Activated CD4-positive, alpha-beta T cell treated with anti-CD3 and anti-CD28 coated beads, Interleukin-2, amount 50 U/mL, for 4 hours (primary cell): ENCODE data around the gene BLM.

ENCODE experiments used
- DNase-seq, 2 experiments: peaks; one replicate each; pipeline ENCODE4 v3.0.0-alpha.2; 2020

BLM gene

DNA sequence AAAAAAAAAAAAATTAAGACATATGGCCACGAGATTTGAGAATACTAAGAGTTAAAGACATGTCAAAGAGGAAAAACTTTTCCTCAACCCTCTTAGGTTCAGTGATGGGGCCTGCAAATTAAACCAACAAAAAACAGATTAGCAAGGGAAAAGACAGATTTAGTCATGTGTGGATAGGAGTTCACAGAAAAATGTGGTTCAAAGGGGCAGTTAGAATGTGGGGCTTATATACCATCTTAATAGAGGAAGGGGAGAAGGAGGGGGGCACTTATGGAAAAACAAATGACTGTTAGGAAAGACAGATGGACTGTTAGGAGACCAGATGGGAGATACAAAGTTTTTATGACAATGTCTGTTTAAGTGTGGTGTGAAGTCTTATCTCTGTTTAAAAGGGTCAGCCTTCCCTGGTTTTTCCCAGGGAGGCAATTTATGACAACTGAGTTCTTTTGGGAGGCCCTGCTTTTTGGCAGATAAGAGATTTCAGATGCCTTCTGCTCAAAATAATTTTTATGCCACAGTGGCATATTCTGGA is 82.6 kb downstream of the BLM start:
- no peak for DNase-seq

DNA sequence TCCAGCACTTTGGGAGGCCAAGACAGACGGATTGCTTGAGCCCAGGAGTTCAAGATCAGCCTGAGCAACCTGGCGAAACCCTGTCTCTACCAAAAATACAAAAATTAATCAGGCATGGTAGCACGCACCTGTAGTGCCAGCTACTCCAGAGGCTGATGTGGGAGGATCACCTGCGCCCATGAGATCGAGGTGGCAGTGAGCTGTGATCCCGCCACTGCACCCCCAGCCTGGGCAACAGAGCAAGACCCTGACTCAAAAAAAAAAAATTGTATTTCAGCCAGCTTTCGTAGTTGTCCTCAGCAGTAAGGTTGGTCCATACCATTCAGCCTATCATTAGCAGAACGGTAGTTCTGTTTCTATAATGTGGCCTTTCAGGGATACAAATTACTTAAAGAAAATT is 84.7 kb downstream of the BLM start:
- DNase-seq: no peak

DNA sequence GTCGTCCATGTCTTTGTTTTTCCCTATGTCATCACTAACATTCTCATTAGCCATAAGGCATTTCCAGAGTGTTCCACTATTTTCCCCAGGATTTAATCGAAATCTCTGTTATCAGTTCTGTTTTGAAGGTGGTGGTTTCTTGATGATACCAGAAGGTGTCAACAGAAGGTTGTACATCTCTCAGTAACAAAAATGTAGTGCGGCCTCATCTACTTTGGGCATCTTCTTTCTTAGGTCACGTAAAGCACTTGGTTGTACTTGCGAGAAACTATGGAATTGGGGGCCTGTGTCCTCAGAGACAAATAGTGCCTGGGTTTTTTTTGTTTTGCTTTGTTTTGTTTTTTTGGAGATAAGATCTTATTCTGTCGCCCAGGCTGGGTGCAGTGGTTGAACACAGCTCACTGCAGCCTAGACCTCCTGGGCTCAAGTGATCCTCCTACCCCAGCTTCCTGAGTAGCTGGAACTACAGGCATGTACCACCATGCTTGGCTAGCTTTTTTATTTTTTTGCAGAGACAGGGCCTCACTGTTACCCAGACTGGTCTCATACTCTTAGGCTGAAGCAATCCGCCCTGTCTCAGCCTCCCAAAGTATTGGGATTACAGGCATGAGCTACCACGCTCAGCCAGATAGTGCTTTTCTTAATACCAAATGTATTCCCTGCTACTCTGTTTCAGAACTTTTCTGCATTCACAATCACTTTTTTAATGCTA is 90.1 kb downstream of the BLM start:
- DNase-seq: no peak

DNA sequence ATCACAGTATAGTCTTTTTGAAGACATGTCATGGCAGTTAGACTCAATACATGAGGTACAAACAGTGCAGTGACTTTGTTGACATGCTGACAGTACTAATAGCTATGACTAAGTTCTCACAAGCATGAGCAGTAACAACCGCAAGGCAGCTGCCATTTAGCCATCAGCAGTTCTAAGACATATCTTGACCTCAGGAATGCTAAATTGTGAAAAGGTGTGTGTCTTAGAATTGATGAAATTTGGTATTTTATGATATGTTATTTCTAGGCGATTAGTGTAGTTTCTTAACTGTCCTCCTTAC is 90.6 kb downstream of the BLM start:
- no peak for DNase-seq

DNA sequence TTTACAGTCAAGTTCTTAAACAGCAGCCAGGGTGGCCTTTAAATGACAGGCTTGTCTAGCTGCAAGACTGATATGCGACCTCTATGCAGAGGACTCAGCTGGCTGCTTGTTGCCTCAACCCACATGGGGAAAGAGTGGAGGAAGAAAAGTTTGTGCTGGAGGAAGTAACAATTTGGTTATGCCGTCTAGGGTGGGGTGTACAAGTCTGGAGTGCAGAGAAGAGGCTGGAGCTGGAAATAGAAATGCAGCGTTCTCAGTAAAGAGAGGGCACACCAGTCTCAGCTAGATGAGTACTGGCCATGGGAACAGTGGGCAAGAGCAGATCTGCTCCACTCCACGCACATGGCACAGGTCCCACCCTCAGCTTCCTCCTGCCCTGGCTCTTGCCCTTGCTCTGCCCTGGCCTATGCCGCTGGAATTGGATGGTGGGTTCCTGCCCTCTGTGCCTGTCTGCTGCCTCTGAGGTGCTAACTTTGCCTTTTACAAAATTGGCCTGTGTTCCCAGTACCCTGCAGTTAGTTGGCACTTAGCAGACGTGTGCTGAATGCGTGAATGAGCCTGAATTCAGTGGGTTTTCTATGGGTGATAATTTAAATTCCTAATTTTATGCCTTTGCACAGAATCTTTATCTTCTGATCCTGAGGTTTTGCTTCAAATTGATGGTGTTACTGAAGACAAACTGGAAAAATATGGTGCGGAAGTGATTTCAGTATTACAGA is 91.5 kb downstream of the BLM start:
- no peak for DNase-seq

DNA sequence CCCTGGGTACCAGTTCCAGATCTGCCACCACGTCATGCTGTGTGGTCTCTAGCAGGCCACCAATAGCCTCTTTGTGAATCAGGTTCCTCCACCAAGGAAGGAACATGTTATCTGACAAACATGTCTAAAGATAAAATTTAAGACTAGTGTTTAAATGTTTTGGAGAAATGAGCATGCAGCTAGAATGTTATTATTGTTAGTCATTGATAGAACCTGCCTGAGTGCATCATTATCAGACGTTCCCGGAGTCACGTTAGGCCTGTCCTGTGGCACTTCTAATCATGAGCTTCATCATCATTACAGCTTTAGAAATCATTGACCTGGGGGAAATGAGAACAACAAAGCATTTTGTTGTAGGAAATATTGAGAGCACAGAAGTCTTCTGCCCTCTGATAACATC is 92.4 kb downstream of the BLM start:
- no peak for DNase-seq

DNA sequence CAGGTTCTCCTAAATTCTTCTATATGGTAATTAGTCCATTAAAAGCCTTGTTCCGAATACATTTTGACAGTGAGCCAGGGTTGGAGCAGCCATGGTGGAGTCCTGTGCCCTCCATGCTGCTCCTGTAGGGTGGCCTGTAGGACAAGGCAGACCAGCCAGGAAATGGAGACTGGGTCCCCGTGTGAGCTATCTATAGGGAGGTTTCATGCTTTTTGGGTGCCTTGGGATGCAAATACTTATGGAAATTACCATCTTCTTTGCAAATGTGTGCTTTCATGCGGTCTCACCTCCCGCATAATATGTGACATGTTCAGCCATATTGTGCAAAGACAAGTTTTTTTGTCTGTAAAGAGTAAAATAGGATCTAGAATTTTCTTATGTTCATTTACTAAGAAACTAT is 93.2 kb downstream of the BLM start:
- no peak for DNase-seq

DNA sequence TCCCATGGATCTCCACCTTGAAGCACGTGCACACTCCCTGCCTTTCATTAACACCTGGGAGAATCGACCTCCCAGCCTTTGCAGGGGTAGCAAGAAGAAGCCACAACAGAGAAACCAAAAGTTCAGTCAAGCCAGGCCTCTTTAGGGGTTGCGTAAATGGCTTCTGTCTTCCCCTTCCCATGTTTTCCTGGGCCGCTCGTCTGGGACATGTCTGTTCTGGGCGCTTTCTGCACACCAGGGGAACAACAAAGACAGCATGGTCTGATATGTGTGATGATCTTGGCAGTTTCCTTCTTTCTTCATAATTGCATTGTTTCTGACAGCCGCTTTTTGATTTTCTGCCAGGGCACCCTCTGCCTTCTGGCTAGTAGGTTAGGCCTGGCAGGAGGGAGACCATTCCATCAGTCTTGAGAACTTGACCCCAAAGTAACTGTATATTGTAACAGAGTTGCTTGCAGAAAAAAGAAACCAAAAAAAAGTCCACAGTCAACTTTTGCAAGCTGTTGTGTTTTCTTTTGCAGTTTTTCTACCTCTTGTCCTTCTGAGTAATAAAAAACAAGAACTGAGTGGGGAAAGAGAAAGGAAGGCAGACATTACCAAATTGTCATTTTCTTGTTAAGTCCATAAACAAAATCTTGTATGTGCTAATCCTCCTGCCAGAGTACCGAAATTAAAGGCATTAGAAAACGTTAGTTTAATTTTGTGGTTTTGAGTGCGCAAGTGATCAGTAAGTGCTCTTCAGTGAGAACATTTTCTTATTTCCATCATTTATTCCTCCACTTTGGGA is 95.2 kb downstream of the BLM start:
- no peak for DNase-seq

DNA sequence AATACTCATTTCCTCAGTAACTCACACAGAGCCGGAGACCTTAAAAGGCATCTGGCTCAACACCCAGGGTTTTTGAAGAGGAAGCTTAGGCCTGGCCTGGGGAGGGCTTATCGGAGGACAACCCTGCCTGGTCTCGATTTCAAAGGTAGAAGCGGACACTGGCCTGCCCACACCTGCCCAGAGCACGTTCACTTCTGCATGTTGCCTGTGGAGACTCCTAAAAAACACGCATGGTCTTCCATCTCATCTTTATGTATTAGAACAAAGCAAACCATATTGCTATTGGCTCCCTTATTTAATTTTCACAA is 95.8 kb downstream of the BLM start:
- DNase-seq: no peak

DNA sequence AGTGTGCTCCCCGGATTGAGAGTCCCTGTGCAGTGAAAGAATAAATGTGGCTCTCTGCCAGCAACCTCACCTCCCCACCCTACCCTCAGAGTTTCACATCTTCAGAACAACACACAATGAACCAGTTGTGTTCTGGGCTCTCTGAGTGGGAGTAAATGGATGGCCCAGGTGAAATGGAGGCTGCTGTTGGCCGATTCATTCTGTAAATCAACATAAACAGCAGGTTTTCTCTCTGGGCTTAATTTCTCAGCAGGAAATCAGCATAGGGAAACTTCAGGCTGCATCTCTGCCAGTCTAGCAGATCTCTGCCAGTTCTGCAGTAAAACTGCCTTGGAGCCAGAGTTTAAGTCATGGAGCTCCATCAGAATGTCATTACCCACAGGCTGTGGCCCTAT is 96.6 kb downstream of the BLM start:
- no peak for DNase-seq

DNA sequence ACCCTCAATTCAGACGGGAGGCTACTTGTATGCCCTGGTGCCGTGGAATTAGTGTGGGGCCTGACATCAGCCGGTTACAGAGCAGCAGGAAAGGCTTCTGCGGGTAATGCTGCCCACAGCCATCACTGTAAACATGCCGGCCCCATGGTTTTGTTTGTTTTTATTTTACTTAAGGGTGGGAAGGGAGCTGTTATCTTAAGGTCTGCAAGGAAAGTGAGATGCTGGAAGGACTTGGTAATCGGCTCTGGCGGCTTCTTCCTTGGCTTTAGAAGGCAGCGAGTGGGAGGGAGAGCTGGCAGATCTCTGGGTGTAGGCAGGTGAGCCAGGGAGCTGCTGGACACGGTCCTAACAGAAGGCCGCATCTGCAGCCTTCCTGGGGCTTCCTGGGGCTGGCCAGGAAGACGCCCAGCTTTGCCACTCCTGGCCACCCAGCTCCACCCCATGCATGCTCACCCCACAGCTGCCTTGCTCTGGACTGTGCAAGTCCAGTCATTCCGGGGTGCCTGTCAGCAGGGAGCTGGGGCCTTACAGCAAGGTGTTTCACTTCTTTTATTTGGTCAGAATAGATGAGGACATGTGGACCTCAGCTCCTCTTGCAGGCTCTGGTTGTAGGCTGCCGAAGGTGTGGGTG is 97.2 kb downstream of the BLM start:
- DNase-seq: no peak

DNA sequence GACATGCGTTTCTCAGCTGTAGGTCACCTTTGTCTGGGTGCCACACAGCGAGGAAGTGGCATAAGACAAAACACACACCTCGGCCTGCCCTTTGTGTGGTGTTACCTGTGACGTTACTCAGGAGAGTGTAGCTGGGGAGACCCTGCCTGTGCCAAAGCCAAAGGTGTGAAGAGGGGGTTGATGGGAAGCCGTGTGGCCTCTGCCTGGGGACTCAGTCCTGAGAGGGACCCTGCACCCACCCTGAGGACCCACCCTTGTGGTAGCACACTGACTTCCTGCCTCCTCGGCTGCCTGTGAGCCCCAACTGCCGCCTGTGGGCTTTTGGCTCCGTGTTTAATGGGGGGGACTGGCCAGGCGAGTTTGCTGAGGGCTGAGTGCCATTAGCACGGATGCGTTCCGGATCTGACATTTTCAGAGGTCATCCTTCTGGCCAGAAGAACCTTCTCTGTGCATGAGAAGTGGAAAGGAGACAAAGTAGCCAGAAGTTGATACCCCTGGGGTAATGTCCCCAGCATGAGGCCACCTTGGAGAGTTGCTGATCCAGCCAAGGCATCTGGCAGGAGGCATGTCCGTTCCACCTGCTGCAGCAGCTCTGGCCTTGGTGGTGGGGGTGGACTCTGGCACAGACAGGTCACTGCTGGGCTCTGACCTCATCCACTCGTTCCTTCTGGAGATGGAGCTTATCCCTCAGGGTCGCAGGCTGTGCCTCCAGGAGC is 99.4 kb downstream of the BLM start:
- no peak for DNase-seq

DNA sequence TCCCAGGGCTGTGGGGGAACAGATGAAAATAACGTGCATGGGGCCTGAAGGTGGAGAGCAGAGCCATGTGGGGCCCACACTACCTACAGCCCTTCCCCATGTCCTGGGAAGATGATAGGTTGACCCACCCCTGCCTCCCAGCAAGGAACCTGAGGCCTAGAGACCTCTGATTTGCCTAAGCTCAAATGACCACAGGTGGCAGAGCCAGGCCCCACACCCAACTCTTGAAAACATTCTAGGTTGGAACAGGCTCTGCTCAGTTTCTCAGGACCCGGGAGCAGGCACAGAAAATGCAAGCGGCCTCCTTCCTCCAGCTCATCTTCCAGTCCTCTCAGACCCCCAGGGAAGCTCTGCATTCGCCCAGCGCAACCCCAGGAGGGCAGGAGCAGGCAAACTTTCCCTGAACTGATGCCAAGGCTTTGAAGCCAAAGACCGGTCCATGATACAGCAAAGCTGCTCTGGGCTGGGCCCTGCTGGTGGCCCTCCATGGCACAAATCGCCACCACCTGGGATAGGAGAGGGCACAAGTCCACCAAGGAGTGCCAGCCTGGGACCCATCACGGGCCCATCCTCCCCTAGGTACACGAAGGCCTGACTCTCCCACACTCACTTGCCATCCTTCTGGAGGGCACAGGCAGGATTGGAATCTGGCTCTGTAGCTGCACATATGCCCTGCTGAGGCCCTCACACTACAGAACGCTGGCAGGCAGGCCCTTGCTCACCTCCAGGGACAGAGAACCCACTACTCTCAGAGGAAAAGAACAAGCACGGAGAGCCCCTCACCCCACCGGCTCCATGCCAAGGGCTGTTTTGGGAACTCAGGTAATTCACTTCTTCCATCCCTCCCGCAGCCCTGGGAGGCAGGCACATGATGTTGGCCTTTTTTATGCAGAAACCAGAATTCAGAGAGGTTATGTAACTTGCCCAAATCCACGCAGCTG is 100.2 kb downstream of the BLM start:
- no peak for DNase-seq

DNA sequence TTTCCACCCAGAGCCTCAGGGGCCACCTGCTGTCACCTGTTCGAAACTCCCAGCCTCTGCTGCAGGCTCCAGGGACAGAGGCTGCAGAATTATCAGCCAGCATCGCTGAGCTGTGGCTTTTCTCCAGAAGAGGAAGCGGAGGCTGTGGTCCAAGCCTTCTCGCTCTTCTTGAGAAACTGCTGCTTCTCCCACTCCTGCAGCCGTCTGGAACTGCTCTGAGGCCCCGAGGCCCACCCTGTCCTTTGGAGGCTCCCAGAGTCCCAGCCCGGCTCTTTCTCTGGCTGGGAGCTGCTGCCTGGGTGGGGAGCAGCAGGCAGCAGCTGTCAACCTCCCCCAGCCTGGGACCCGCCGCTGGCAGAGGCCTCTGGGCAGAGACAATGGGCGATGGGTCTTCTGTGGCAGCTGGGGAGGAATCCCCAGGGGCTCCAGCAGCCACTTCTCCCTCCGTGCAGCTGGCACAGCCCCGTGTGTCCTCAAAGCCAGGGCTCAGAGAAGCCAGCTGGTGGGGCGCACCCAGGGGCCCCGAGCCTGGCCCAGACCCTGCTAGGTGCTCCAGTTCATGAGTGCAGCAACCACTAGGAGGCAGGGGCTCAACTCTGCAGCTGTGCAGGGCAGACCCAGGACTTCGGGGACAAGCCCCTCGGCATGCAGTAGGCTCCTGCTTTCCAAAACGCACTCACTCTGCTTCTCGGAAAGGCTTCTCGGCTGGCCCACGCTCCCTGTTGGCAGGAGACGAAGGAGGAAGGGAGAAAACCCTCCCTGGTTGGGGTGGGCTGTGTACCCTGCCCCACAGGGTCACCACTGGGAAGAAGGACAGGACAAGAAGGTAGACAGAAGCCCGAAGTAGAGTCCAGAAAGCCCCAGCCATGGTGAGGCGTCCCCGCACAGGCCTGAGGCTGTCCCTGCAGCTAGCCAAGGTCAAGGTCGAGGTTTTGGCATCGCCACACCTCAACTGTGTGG is 101.4 kb downstream of the BLM start:
- DNase-seq: no peak

DNA sequence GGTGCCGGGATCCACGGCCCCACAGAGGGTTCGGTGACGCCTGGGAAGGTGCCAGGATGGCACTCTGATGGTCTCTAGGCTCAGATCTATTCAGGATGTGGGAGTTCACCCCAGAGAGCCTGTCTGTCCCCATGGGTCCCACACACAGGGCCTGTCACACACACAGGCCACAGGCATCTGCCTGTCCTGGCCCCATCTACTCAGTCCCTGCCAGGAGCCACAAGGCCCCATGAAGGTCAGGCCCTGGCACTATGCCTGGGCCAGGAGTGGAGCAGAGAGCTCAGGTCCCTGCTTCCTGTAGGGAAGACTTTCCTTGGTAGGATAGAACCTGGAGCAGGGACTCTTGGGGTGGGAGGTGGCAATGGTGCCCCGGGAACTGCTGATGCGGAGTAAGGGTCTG is 102.2 kb downstream of the BLM start:
- DNase-seq: no peak

DNA sequence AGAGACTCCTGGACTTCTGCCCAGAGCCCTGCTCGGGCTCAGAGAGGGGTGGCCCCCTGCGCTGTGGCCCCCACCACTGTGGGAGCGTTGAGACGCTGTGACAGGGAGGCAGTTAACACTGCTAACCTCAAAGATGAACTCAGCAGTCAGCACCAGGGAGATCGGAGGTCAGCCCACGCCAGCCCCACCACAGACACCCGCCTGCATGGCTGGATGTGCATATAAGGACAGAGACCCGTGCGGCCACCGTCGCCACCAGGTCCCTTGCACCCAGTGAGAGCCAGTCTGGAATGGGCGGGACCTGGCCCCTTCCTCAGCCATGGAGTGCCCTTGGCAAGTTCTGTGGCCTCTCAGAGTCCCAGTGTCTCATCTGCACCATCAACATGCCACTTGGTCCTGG is 102.7 kb downstream of the BLM start:
- no peak for DNase-seq

DNA sequence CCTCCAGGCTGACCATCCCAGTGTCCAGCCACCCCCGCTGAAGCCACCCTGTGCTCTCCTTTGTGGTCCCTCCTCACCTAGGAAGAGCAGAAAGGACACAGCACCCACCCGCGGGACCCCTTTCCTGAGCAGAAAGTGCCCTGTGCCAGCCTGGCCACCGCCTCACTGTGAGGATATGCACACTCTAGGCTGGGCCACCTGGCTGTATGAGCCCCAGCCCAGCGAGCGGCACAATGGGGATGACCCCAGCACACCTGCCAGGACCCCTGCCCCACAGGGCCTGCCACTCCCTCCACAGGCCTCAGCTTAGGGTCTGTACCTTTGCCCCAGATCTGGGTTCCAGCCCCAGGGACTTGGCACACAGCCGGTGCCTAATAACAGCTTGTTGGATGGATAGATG is 103.3 kb downstream of the BLM start:
- no peak for DNase-seq

DNA sequence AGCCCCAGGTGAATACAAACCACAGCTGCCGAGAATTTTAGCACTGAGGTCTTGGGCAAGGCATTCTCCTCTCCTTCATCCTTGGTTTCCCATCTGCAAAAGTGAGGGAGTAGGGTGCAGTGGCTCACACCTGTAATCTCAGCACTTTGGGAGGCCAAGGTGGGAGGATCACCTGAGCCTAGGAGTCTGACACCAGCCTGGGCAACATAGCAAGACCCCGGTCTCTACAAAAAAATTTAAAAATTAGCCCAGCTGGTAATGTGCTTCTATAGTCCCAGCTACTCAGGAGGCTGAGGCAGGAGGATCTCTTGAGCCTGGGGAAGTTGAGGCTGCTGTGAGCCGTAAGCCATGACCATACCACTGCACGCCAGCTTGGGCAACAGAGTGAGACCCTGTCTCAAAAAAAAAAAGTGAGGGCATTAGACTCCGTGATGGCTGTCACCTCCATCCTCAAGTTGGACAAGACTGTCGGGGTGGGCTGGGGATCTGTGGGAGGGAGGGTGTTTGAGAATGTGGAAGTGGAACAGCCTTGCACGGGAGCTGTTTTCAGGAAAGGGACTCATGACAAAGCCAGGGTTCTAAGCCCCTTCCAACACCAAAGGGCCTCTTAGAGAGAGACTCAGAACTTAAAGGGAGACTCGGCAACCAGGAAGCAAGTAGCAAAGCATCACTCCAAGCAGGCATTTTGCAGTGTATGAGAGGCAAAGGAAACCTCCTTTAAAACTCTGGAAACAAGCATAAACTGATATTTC is 105.2 kb downstream of the BLM start:
- DNase-seq: no peak

DNA sequence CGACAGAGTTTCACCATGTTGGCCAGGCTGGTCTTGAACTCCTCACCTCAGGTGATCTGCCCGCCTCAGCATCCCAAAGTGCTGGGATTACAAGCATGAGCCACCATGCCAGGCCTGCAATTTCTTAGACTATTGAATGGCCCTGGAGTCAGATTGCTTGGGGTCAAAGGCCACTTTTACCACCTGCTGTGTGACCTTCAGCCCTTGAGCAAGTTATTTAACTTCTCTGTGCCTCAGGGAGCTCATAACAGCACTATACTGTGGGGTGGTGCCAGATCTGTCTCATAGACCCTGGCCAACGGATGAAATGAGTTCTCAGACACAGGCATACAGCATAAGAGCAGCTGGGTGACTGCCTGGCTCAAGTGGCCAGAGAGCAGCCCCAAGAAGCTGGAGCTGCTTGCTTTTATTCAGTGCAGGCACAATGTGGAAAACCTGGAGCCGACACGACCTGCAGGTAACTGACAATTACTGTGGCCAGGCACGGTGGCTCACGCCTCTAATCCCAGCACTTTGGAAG is 106.4 kb downstream of the BLM start:
- DNase-seq: no peak
